Measurements from ENCODE around the gene ROPN1B.
"Not testable (repeated sequence)": the region's sequence is repeated elsewhere in the genome, so short reads cannot be mapped to it uniquely, and the experiment has no call there.

Gene ROPN1B

GRCh38 chr3:125968701-125969592 is at the start of gene ROPN1B:
ROPN1B (plus strand) TSS chr3:125969178; CDS start chr3:125972055, 2,877 bp downstream.
- DNase-seq, result not testable (repeated sequence)

- not testable (repeated sequence) for DNase-seq
Observed at GRCh38 chr3:125920191-125920590, 48.8 kb upstream of the ROPN1B start.

GRCh38 chr3:125920751-125921279 is 48.2 kb upstream of the ROPN1B start:
- not testable (repeated sequence) for DNase-seq

- peak in 16 of 56 donors; percentile 3 to 37 (median 11) for DNase-seq
Observed at GRCh38 chr3:125921712-125922111, 47.3 kb upstream of the ROPN1B start.

- not testable (repeated sequence) for DNase-seq
Observed at GRCh38 chr3:125923324-125924115, 45.5 kb upstream of the ROPN1B start.

- not testable (repeated sequence) for DNase-seq
Observed at GRCh38 chr3:125924276-125924675, 44.7 kb upstream of the ROPN1B start.

- DNase-seq, result not testable (repeated sequence)
Observed at GRCh38 chr3:125925727-125926126, 43.3 kb upstream of the ROPN1B start.

GRCh38 chr3:125928771-125929545 is 40.0 kb upstream of the ROPN1B start:
- peak in 42 of 56 donors; percentile 4 to 81 (median 32) for DNase-seq

- peak in 1 of 56 donors; percentile 20 for DNase-seq
Observed at GRCh38 chr3:125929765-125930164, 39.2 kb upstream of the ROPN1B start.

GRCh38 chr3:125931355-125931880 is 37.6 kb upstream of the ROPN1B start:
- DNase-seq, result not testable (repeated sequence)

GRCh38 chr3:125933397-125934173 is 35.4 kb upstream of the ROPN1B start:
- not testable (repeated sequence) for DNase-seq

GRCh38 chr3:125935252-125935874 is 33.6 kb upstream of the ROPN1B start:
- DNase-seq, result not testable (repeated sequence)

- not testable (repeated sequence) for DNase-seq
Observed at GRCh38 chr3:125936210-125936815, 32.7 kb upstream of the ROPN1B start.

- DNase-seq, result not testable (repeated sequence)
Observed at GRCh38 chr3:125936891-125937290, 32.1 kb upstream of the ROPN1B start.

GRCh38 chr3:125947806-125948205 is 21.2 kb upstream of the ROPN1B start:
- DNase-seq, result not testable (repeated sequence)

- not testable (repeated sequence) for DNase-seq
Observed at GRCh38 chr3:125948901-125949300, 20.1 kb upstream of the ROPN1B start.

GRCh38 chr3:125951176-125951575 is 17.8 kb upstream of the ROPN1B start:
- DNase-seq, result not testable (repeated sequence)

GRCh38 chr3:125957020-125957419 is 12.0 kb upstream of the ROPN1B start:
- not testable (repeated sequence) for DNase-seq
